Breast epithelium (tissue), 4 donors: Measurements from ENCODE around the gene TMEM203. TPM values are rescaled to one million over a fixed set of nuclear protein-coding genes. Genes with fewer than 3 reads are reported as not detected.

Experiments
- DNase-seq, 2 donors: peaks; one replicate each; pipeline ENCODE4 v3.0.0-alpha.2; 2019; ENCODE audit warnings: low spot score in 2 of 2
- H3K27ac ChIP-seq, 2 donors: fragments of 200-600 bp; sonication (generic) in 1 of 2; one replicate each; pipeline ENCODE4 v1.5.1; 2016 to 2019; ENCODE audit warnings: mild to moderate bottlenecking in 1 of 2
- H3K27me3 ChIP-seq, 2 donors: fragments of 200-600 bp; sonication (generic) in 1 of 2; one replicate each; pipeline versions ENCODE4 v1.5.1 to v1.6.0; 2017 to 2019; ENCODE audit warnings: control low read depth in 1 of 2, mild to moderate bottlenecking in 1 of 2
- H3K36me3 ChIP-seq: fragments of 200-600 bp; one replicate; pipeline ENCODE4 v1.5.1; 2019
- H3K4me1 ChIP-seq, 2 donors: fragments of 200-600 bp; sonication (generic); one replicate each; pipeline ENCODE4 v1.5.1; 2016 to 2019; ENCODE audit warnings: control low read depth in 1 of 2
- H3K4me3 ChIP-seq, 3 donors: fragments of 200-600 bp; sonication (generic); 1 replicate in 2 of 3; 2 replicates in 1 of 3; pipeline ENCODE4 v1.5.1; 2016 to 2019; ENCODE audit warnings: mild to moderate bottlenecking in 3 of 3, moderate library complexity in 2 of 3
- H3K9me3 ChIP-seq, 2 donors: fragments of 200-600 bp; sonication (generic) in 1 of 2; one replicate each; pipeline ENCODE4 v1.5.1; 2016 to 2019; ENCODE audit warnings: control low read depth in 1 of 2
- CTCF ChIP-seq, 3 donors: fragments of 450-650 bp; IDR thresholded peaks; one replicate each; pipeline ENCODE4 v1.5.1; 2016 to 2017; ENCODE audit warnings: antibody characterized with exemption in 3 of 3, mild to moderate bottlenecking in 3 of 3, moderate library complexity in 3 of 3
- POLR2A ChIP-seq: fragments of 450-650 bp; IDR thresholded peaks from one replicate; pipeline ENCODE4 v1.6.1; 2016; ENCODE audit warnings: antibody characterized with exemption, mild to moderate bottlenecking, moderate library complexity
- POLR2AphosphoS5 ChIP-seq, 3 donors: sonication (generic); formaldehyde crosslinking; IDR thresholded peaks; one replicate each; pipeline ENCODE4 v1.6.1; 2017; ENCODE audit warnings: antibody characterized with exemption in 3 of 3
- intact Hi-C: fragments of 100-400 bp; cut with DNase I; formaldehyde crosslinking; loops from one replicate; pipeline ENCODE4 v1.15.1; 2023; ENCODE audit warnings: low total_unique reads
- total RNA-seq, 3 donors: library from RNA; depleted of rRNA; stranded (reverse); fragments of >200 nt; gene quantifications; one replicate each; pipeline ENCODE4 v1.1.0, GENCODE V29; 2016

Gene TMEM203
- total RNA-seq, 3 donors from 2014 or later: 26.5 to 36.6 (median 26.6) TPM

GRCh38 chr9:137166380-137167229, 38.8 kb downstream of the TMEM203 start:
- TF ChIP-seq POLR2AphosphoS5 (IDR thresholded peaks at IDR 0.05): no peak
- TF ChIP-seq POLR2A: no peak
- peak overlapping the region in 1 of 3 donors; percentile 72 for H3K4me3 ChIP-seq
- DNase-seq: no peak
- H3K36me3 ChIP-seq: no peaks in the 10 kb centered on the region
- H3K9me3 ChIP-seq: no peaks in the 10 kb centered on the region
- H3K27me3 ChIP-seq: peaks cover 32 to 87% of the 10 kb centered on the region in 2 donors
- intact Hi-C loops: no loop called here
- H3K4me1 ChIP-seq: peaks cover 24 to 30% of the 10 kb centered on the region in 2 donors
- no peak overlapping the region for H3K27ac ChIP-seq

GRCh38 chr9:137165250-137165836, 40.1 kb downstream of the TMEM203 start:
- no peaks in the 10 kb centered on the region for H3K9me3 ChIP-seq
- no peaks in the 10 kb centered on the region for H3K36me3 ChIP-seq
- DNase-seq: no peak
- peaks cover 19 to 29% of the 10 kb centered on the region in 2 donors for H3K4me1 ChIP-seq
- intact Hi-C loops: no loop called here
- TF ChIP-seq POLR2A (no peak), POLR2AphosphoS5 (IDR thresholded peaks at IDR 0.05) (no peak), CTCF (IDR thresholded peaks at IDR 0.05) (no peak)
- peaks cover 32 to 99% of the 10 kb centered on the region in 2 donors for H3K27me3 ChIP-seq
- H3K27ac ChIP-seq: no peak overlapping the region
- no peak overlapping the region for H3K4me3 ChIP-seq

GRCh38 chr9:137164370-137165249, 40.8 kb downstream of the TMEM203 start:
- TF ChIP-seq POLR2AphosphoS5 (IDR thresholded peaks at IDR 0.05) (no peak), CTCF (IDR thresholded peaks at IDR 0.05) (no peak), POLR2A (no peak)
- DNase-seq: no peak
- Histone ChIP-seq H3K27me3 (peaks cover 30 to 99% of the 10 kb centered on the region in 2 donors), H3K4me1 (peaks cover 19 to 21% of the 10 kb centered on the region in 2 donors), H3K36me3 (no peaks in the 10 kb centered on the region), H3K9me3 (no peaks in the 10 kb centered on the region), H3K27ac (no peak overlapping the region), H3K4me3 (no peak overlapping the region)
- intact Hi-C loops: no loop called here

GRCh38 chr9:137163805-137164204, 41.6 kb downstream of the TMEM203 start:
- TF ChIP-seq POLR2AphosphoS5 (IDR thresholded peaks at IDR 0.05): no peak
- TF ChIP-seq POLR2A: no peak
- Histone ChIP-seq H3K36me3 (no peaks in the 10 kb centered on the region), H3K9me3 (no peaks in the 10 kb centered on the region), H3K4me1 (peaks cover 13 to 19% of the 10 kb centered on the region in 2 donors), H3K27ac (no peak overlapping the region), H3K27me3 (peaks cover 27 to 99% of the 10 kb centered on the region in 2 donors), H3K4me3 (peak overlapping the region in 1 of 3 donors; percentile 66)
- intact Hi-C loops: no loop called here
- no peak for DNase-seq

- Histone ChIP-seq H3K4me1 (peaks cover 9 to 16% of the 10 kb centered on the region in 2 donors), H3K4me3 (peak overlapping the region; percentile 4 to 66 (median 45)), H3K36me3 (no peaks in the 10 kb centered on the region), H3K9me3 (no peaks in the 10 kb centered on the region), H3K27me3 (peaks cover 26 to 100% of the 10 kb centered on the region in 2 donors), H3K27ac (peak overlapping the region in 1 of 2 donors; percentile 39)
- DNase-seq: no peak
- TF ChIP-seq POLR2AphosphoS5 (IDR thresholded peaks at IDR 0.05): no peak
- no peak for TF ChIP-seq CTCF (IDR thresholded peaks at IDR 0.05)
- TF ChIP-seq POLR2A: no peak
- intact Hi-C loops: no loop called here
Measured at GRCh38 chr9:137163365-137163715, 42.1 kb downstream of the TMEM203 start.
